Psoas muscle (tissue), 8 donors: ENCODE results near the gene TMEM201. TPM values are rescaled to one million over a fixed set of nuclear protein-coding genes. Genes with fewer than 3 reads are reported as not detected.

Source experiments
- ATAC-seq, 4 donors: fragments of 200-7000 bp; cut with Tn5 transposase; one replicate each; pipeline ENCODE4 v1.9.1; 2020; ENCODE audit warnings: moderate library complexity in 3 of 4, mild to moderate bottlenecking in 2 of 4
- DNase-seq, 2 donors: peaks; one replicate each; pipeline ENCODE4 v3.0.0-alpha.2; 2020
- H3K27ac ChIP-seq: fragments of 200-600 bp; one replicate; pipeline ENCODE4 v1.8.0; 2022
- H3K27me3 ChIP-seq, 3 donors: fragments of 200-600 bp in 1 of 3; one replicate each; pipeline versions ENCODE4 v1.6.1 to v1.8.0; 2013 to 2022; ENCODE audit warnings: low read length in 2 of 3, mild to moderate bottlenecking in 2 of 3, moderate library complexity in 1 of 3; ENCODE audit not compliant: insufficient read depth in 3 of 3
- H3K36me3 ChIP-seq, 2 donors: fragments of 200-600 bp in 1 of 2; one replicate each; pipeline versions ENCODE4 v1.6.1 to v1.8.0; 2013 to 2022; ENCODE audit warnings: low read depth in 1 of 2, mild to moderate bottlenecking in 1 of 2, moderate library complexity in 1 of 2; ENCODE audit not compliant: insufficient read depth in 1 of 2
- H3K4me1 ChIP-seq: fragments of 200-600 bp; one replicate; pipeline ENCODE4 v1.8.0; 2022
- H3K4me3 ChIP-seq: fragments of 200-600 bp; one replicate; pipeline ENCODE4 v1.8.0; 2022; ENCODE audit warnings: mild to moderate bottlenecking
- H3K9me3 ChIP-seq: fragments of 200-600 bp; one replicate; pipeline ENCODE4 v1.8.0; 2022
- CTCF ChIP-seq: fragments of 200-600 bp; IDR thresholded peaks from one replicate; pipeline ENCODE4 v1.8.0; 2022; ENCODE audit warnings: antibody characterized with exemption
- WGBS, 3 donors: extraction: QIAGEN DNeasy Blood & Tissue Kit; methylation state at CpG; one replicate each; pipeline versions ENCODE4 v1.1.6 to v1.1.7; 2013; 5-methylcytosine and 5-hydroxymethylcytosine counted together
- intact Hi-C, 2 donors: fragments of 100-400 bp; cut with DNase I; formaldehyde crosslinking; loops; one replicate each; pipeline versions ENCODE4 v1.11.0 to v1.14.2; 2022
- polyA plus RNA-seq, 3 donors: library from polyadenylated mRNA; stranded (reverse); fragments of 200-250 nt; gene quantifications; one replicate each; pipeline ENCODE4 v1.2.3, GENCODE V29; 2013
- total RNA-seq, 4 donors: library from RNA; stranded (reverse); fragmentation: NEBNext Ultra II Directional in 2 of 4; extraction: Animal tissue kit (Norgen Biotek cat#: 25700) in 2 of 4; gene quantifications; one replicate each; pipeline versions ENCODE4 v1.2.1 to v1.2.4, GENCODE V29; 2021 to 2023
- donor health status: healthy with polysubstance abuse.
- donor health status: DM: no; HTN: no; CAD: no; lungs with moderate emphysema.
- donor health status: Bipolar disorder and iron deficiency.
- donor health status: healthy.
- donor health status: DM: yes; HTN: yes; CAD: no.
- donor health status: DM: no; HTN: no; CAD: no.
- donor health status: DM: no; HTN: no; CAD: no.
- donor health status: DM: yes; HTN: yes; CAD: no.

Gene TMEM201
- total and polyA plus RNA-seq, 7 donors = 15.7 to 37.3 (median 23.2) TPM

- H3K36me3 ChIP-seq = peaks cover 3 to 55% of the 10 kb centered on the region in 2 donors
- peaks cover 51% of the 10 kb centered on the region for H3K4me1 ChIP-seq
- WGBS, 3 donors = 69 to 70% (median 70%) methylated on average over 27 of the region's 27 CpGs
- intact Hi-C loops = no loop called here
- no peaks in the 10 kb centered on the region for H3K9me3 ChIP-seq
- DNase-seq (no peak), ATAC-seq (peak in 3 of 4 donors; percentile 17 to 37 (median 26))
- no peak for TF ChIP-seq CTCF
- no peak overlapping the region for H3K4me3 ChIP-seq
- H3K27me3 ChIP-seq = no peaks in the 10 kb centered on the region
- no peak overlapping the region for H3K27ac ChIP-seq
Observed at GRCh38 chr1:9596415-9597123, 7.9 kb downstream of the TMEM201 start.

- no peak for ATAC-seq
- no peaks in the 10 kb centered on the region for H3K9me3 ChIP-seq
- WGBS, 3 donors = 82 to 89% (median 84%) methylated on average over 13 to 14 of the region's 14 CpGs
Observed at GRCh38 chr1:9597361-9598315, 8.9 kb downstream of the TMEM201 start.

GRCh38 chr1:9598316-9598700 is 9.6 kb downstream of the TMEM201 start:
- WGBS, 3 donors = 88 to 93% (median 92%) methylated on average over 18 of the region's 18 CpGs
- no peak overlapping the region for H3K4me3 ChIP-seq
- intact Hi-C loops = no loop called here
- peaks cover 3 to 73% of the 10 kb centered on the region in 2 donors for H3K36me3 ChIP-seq
- no peaks in the 10 kb centered on the region for H3K27me3 ChIP-seq
- H3K27ac ChIP-seq = no peak overlapping the region
- H3K4me1 ChIP-seq = peaks cover 33% of the 10 kb centered on the region
- no peak for TF ChIP-seq CTCF
- DNase-seq = no peak
- no peaks in the 10 kb centered on the region for H3K9me3 ChIP-seq
- no peak for ATAC-seq

More at GRCh38 chr1:9597361-9598315, 8.9 kb downstream of the TMEM201 start:
- peaks cover 3 to 66% of the 10 kb centered on the region in 2 donors for H3K36me3 ChIP-seq
- no peaks in the 10 kb centered on the region for H3K27me3 ChIP-seq
- peaks cover 40% of the 10 kb centered on the region for H3K4me1 ChIP-seq
- H3K27ac ChIP-seq = no peak overlapping the region
- no peak overlapping the region for H3K4me3 ChIP-seq
- DNase-seq = no peak
- intact Hi-C loops = no loop called here
- no peak for TF ChIP-seq CTCF

GRCh38 chr1:9599741-9600140 is 11.0 kb downstream of the TMEM201 start:
- peaks cover 19% of the 10 kb centered on the region for H3K4me1 ChIP-seq
- no peak for ATAC-seq
- H3K36me3 ChIP-seq = peaks cover 3 to 84% of the 10 kb centered on the region in 2 donors
- intact Hi-C loops = no loop called here
- no peak overlapping the region for H3K27ac ChIP-seq
- no peak for TF ChIP-seq CTCF
- DNase-seq = no peak
- H3K9me3 ChIP-seq = no peaks in the 10 kb centered on the region
- no peak overlapping the region for H3K4me3 ChIP-seq
- WGBS, 3 donors = 94 to 96% (median 95%) methylated on average over 10 of the region's 10 CpGs
- H3K27me3 ChIP-seq = no peaks in the 10 kb centered on the region
